Lower leg skin (tissue), 3 donors: ENCODE results near the gene ACHE.

Experiments used
- CTCF ChIP-seq, 3 donors: fragments of 450-650 bp; IDR thresholded peaks; one replicate each; pipeline ENCODE4 v1.5.1; 2016; ENCODE audit warnings: antibody characterized with exemption in 3 of 3, mild to moderate bottlenecking in 3 of 3, moderate library complexity in 2 of 3
- POLR2A ChIP-seq, 2 donors: fragments of 450-650 bp; IDR thresholded peaks; one replicate each; pipeline ENCODE4 v1.6.1; 2016 to 2017; ENCODE audit warnings: antibody characterized with exemption in 2 of 2, mild to moderate bottlenecking in 1 of 2, moderate library complexity in 1 of 2

DNA sequence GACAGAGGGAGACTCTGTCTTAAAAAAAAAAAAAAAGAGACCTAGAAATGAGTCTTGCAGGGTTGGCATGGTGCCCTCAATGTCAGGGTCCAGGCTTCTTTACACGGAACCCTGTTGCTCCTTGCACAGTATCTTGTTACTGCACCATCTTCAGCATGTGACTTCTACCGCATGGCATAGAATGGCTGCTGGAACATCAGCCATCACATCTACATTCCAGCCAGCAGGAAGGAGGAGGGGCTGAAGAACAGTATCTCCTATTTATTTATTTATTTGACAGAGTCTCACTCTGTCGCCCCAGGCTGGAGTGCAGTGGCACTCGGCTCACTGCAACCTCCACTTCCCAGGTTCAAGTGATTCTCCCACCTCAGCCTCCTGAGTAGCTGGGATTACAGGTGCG lies 3.7 kb upstream of the ACHE start:
- TF ChIP-seq CTCF (IDR thresholded peaks at IDR 0.05) (no peak), POLR2A (IDR thresholded peaks at IDR 0.05) (no peak)
